Measurements from ENCODE around the gene EN2.

Gene EN2

GRCh38 chr7:155460926-155461613 lies 3.1 kb downstream of the EN2 start:
- H3K27me3 ChIP-seq, result peaks cover 97% of the 10 kb centered on the region
- H3K4me3 ChIP-seq (ENCODE audit: low read depth in 1 of 2, low read length in 1 of 2), result no peak overlapping the region
- no peak for TF ChIP-seq CTCF (IDR thresholded peaks at IDR 0.05)
- H3K36me3 ChIP-seq, result no peaks in the 10 kb centered on the region
- H3K4me1 ChIP-seq (ENCODE audit: control insufficient read depth in 1 of 2, insufficient read depth in 1 of 2, low read depth in 1 of 2, low read length in 1 of 2), result peaks cover 19 to 26% of the 10 kb centered on the region in 2 experiments
- H3K9me3 ChIP-seq, result no peaks in the 10 kb centered on the region
- H3K27ac ChIP-seq, result no peak overlapping the region

GRCh38 chr7:155461631-155462030 lies 3.7 kb downstream of the EN2 start:
- Histone ChIP-seq H3K9me3 (no peaks in the 10 kb centered on the region), H3K4me3 (ENCODE audit: low read depth in 1 of 2, low read length in 1 of 2) (no peak overlapping the region), H3K4me1 (ENCODE audit: control insufficient read depth in 1 of 2, insufficient read depth in 1 of 2, low read depth in 1 of 2, low read length in 1 of 2) (peaks cover 14 to 23% of the 10 kb centered on the region in 2 experiments), H3K27ac (no peak overlapping the region), H3K36me3 (no peaks in the 10 kb centered on the region), H3K27me3 (peaks cover 97% of the 10 kb centered on the region)
- no peak for TF ChIP-seq CTCF (IDR thresholded peaks at IDR 0.05)

- Histone ChIP-seq H3K4me1 (ENCODE audit: control insufficient read depth in 1 of 2, insufficient read depth in 1 of 2, low read depth in 1 of 2, low read length in 1 of 2) (peaks cover 8 to 17% of the 10 kb centered on the region in 2 experiments), H3K9me3 (no peaks in the 10 kb centered on the region), H3K4me3 (ENCODE audit: low read depth in 1 of 2, low read length in 1 of 2) (no peak overlapping the region), H3K27me3 (peaks cover 97% of the 10 kb centered on the region), H3K27ac (no peak overlapping the region), H3K36me3 (no peaks in the 10 kb centered on the region)
- TF ChIP-seq CTCF (IDR thresholded peaks at IDR 0.05), result no peak
Measured at GRCh38 chr7:155462163-155462735, 4.3 kb downstream of the EN2 start.

- no peaks in the 10 kb centered on the region for H3K36me3 ChIP-seq
- no peak overlapping the region for H3K4me3 ChIP-seq (ENCODE audit: low read depth in 1 of 2, low read length in 1 of 2)
- no peaks in the 10 kb centered on the region for H3K9me3 ChIP-seq
- no peak overlapping the region for H3K27ac ChIP-seq
- peaks cover 8 to 18% of the 10 kb centered on the region in 2 experiments for H3K4me1 ChIP-seq (ENCODE audit: control insufficient read depth in 1 of 2, insufficient read depth in 1 of 2, low read depth in 1 of 2, low read length in 1 of 2)
- no peak for TF ChIP-seq CTCF (IDR thresholded peaks at IDR 0.05)
- H3K27me3 ChIP-seq, result peaks cover 100% of the 10 kb centered on the region
Measured at GRCh38 chr7:155463114-155463811, 5.3 kb downstream of the EN2 start.

- H3K36me3 ChIP-seq, result no peaks in the 10 kb centered on the region
- no peak overlapping the region for H3K4me3 ChIP-seq (ENCODE audit: low read depth in 1 of 2, low read length in 1 of 2)
- peaks cover 3 to 10% of the 10 kb centered on the region in 2 experiments for H3K4me1 ChIP-seq (ENCODE audit: control insufficient read depth in 1 of 2, insufficient read depth in 1 of 2, low read depth in 1 of 2, low read length in 1 of 2)
- no peaks in the 10 kb centered on the region for H3K9me3 ChIP-seq
- H3K27me3 ChIP-seq, result peaks cover 100% of the 10 kb centered on the region
- H3K27ac ChIP-seq, result no peak overlapping the region
- TF ChIP-seq CTCF (IDR thresholded peaks at IDR 0.05), result no peak
Measured at GRCh38 chr7:155464183-155464582, 6.3 kb downstream of the EN2 start.

All from neutrophil (primary cell).